Amniotic epithelial cell (primary cell): ENCODE measurements around the gene KIF13A.
"Not testable (repeated sequence)": the region's sequence is repeated elsewhere in the genome, so short reads cannot be mapped to it uniquely, and the experiment has no call there.

Experiments
- DNase-seq: peaks from one replicate; pipeline ENCODE4 v3.0.0-alpha.2; 2010; ENCODE audit warnings: low read depth

Gene KIF13A

GRCh38 chr6:17968876-17969275 is 18.6 kb downstream of the KIF13A start:
- no peak for DNase-seq

- no peak for DNase-seq
These were observed 19.5 kb downstream of the KIF13A start for GRCh38 chr6:17967668-17968518.

GRCh38 chr6:17966451-17966850 is 21.0 kb downstream of the KIF13A start:
- peak; percentile 29 for DNase-seq

- DNase-seq = peak; percentile 72
These were observed 22.0 kb downstream of the KIF13A start for GRCh38 chr6:17965397-17965796.

- DNase-seq = no peak
These were observed 22.8 kb downstream of the KIF13A start for GRCh38 chr6:17964633-17965032.

GRCh38 chr6:17962436-17963031 is 24.9 kb downstream of the KIF13A start:
- DNase-seq = peak; percentile 99

GRCh38 chr6:17959302-17959701 is 28.1 kb downstream of the KIF13A start:
- DNase-seq = no peak

GRCh38 chr6:17957904-17958620 is 29.4 kb downstream of the KIF13A start:
- DNase-seq = no peak

GRCh38 chr6:17957498-17957897 is 29.9 kb downstream of the KIF13A start:
- DNase-seq = peak; percentile 53

GRCh38 chr6:17957086-17957485 is 30.3 kb downstream of the KIF13A start:
- no peak for DNase-seq

GRCh38 chr6:17950095-17950494 is 37.3 kb downstream of the KIF13A start:
- peak; percentile 23 for DNase-seq

- DNase-seq = no peak
These were observed 38.3 kb downstream of the KIF13A start for GRCh38 chr6:17949168-17949567.

GRCh38 chr6:17948725-17949124 is 38.7 kb downstream of the KIF13A start:
- no peak for DNase-seq

- DNase-seq = not testable (repeated sequence)
These were observed 39.9 kb downstream of the KIF13A start for GRCh38 chr6:17947574-17947973.

GRCh38 chr6:17945575-17945974 is 41.9 kb downstream of the KIF13A start:
- no peak for DNase-seq

- DNase-seq = no peak
These were observed 42.3 kb downstream of the KIF13A start for GRCh38 chr6:17945111-17945510.

GRCh38 chr6:17941318-17941717 is 46.1 kb downstream of the KIF13A start:
- no peak for DNase-seq

GRCh38 chr6:17940151-17940792 is 47.2 kb downstream of the KIF13A start:
- DNase-seq = no peak

- peak; percentile 12 for DNase-seq
These were observed 48.5 kb downstream of the KIF13A start for GRCh38 chr6:17938901-17939300.

GRCh38 chr6:17935188-17936149 is 52.0 kb downstream of the KIF13A start:
- DNase-seq = no peak

GRCh38 chr6:17933716-17934115 is 53.7 kb downstream of the KIF13A start:
- no peak for DNase-seq
